GM19438 (cell line): Measurements from ENCODE around the gene PON3.

Experiments used
- ATAC-seq: cut with Tn5 transposase; IDR thresholded peaks from one replicate; pipeline ENCODE4 v1.9.1; 2021; ENCODE audit warnings: low read depth; ENCODE audit not compliant: unreplicated experiment

Gene PON3

GRCh38 chr7:95316588-95316987 lies 79.6 kb downstream of the PON3 start:
- peak; percentile 87 for ATAC-seq

GRCh38 chr7:95312561-95312960 lies 83.6 kb downstream of the PON3 start:
- no peak for ATAC-seq

- no peak for ATAC-seq
These were observed 84.8 kb downstream of the PON3 start for GRCh38 chr7:95311389-95311788.

GRCh38 chr7:95309951-95310350 lies 86.2 kb downstream of the PON3 start:
- no peak for ATAC-seq
